HG02642 (cell line): ENCODE measurements around the gene TARP.
"Not testable (repeated sequence)": the region's sequence is repeated elsewhere in the genome, so short reads cannot be mapped to it uniquely, and the experiment has no call there.

Experiments
- ATAC-seq: cut with Tn5 transposase; IDR thresholded peaks from one replicate; pipeline ENCODE4 v1.9.1; 2021; ENCODE audit warnings: mild to moderate bottlenecking; ENCODE audit not compliant: unreplicated experiment, poor library complexity

The TARP gene

GRCh38 chr7:38300175-38300574, 26.7 kb upstream of the TARP start:
- ATAC-seq: no peak

DNA sequence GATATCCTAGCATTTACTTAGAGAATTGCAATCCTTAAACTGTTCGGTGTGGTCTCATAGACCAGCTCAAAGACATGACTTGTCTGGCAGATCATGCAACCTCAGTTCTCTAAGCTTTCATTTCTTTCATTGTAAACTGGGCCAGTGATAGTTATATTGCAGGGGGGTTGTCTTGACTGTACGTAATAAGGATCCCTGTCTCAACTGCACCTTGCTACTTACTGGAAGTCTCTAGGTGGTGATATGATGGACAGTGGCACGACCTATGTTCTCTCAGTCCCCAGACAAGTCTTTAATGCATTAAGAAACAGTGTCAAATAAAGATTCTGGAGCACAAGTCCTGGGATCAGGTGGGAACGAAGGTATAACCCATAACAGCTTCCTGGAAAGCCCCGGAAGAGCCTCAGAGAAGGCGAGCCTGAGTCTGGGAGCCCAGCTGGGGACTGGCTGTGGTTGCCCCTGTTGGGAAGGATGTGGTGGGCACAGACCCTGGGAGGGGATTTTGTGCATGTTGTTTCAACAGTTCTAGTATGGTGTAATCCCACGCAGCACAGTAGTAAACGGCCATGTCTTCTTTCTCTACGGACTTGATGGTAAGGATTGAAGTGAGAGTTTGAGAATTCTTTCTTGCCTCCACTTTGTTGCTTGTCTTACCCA, 26.0 kb upstream of the TARP start:
- no peak for ATAC-seq

DNA sequence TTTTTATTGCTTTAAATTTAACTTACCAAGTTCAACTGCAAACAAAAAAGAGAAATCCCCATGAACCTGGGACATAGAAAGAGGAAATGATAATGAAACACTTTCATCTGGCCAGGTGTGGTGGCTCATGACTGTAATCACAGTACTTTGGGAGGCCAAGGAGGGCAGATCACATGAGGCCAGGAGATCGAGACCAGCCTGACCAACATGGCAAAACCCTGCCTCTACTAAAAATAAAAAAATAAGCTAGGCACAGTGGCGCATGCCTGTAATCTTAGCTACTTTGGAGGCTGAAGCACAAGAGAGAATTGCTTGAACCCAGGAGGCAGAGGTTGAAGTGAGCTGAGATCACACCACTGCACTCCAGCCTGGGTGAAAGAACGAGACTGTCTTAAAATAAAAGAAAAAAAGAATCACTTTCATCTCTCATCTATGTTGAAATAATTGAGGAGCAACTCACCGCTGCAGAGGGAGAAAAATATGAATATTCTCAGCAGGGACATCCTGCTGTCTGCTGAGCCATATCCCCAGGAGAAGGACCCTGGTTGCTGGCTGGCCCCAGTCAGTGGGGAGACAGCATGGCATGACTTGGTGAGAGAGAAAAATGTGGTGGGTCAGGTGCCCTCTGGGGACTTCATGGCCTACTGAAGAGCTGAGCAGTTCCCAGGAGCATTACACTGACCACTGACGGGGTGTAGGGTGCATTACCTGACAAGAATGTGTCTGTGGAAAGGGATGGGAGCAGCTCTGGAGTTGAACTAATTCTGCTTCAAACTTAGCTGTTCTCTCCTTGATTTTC, 22.8 kb upstream of the TARP start:
- ATAC-seq: peak; percentile 72

GRCh38 chr7:38294926-38295325, 21.5 kb upstream of the TARP start:
- no peak for ATAC-seq

- ATAC-seq: no peak
Measured at GRCh38 chr7:38292442-38292841, 19.0 kb upstream of the TARP start.

DNA sequence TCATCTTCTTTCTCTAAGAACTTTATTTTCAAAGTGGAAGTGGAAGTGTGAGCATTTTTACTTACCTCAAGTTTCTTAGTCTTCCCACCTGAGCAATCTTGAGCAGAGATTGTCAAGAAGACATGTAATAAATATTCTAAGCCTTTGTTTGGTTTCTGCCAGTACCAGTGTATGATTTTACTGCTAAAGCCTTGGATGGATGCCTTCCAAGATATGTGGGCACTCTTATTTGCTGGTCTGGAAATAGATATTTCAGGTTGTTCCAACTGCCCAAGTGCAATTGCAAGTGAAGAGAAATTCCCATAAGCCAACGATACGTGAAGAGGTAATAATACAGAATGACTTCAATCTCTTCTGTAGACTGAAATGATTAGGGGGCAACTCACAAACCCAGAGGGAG, 18.2 kb upstream of the TARP start:
- ATAC-seq: no peak

- ATAC-seq: no peak
Measured at GRCh38 chr7:38291117-38291647, 17.7 kb upstream of the TARP start.

GRCh38 chr7:38284553-38284952, 11.1 kb upstream of the TARP start:
- ATAC-seq: no peak

DNA sequence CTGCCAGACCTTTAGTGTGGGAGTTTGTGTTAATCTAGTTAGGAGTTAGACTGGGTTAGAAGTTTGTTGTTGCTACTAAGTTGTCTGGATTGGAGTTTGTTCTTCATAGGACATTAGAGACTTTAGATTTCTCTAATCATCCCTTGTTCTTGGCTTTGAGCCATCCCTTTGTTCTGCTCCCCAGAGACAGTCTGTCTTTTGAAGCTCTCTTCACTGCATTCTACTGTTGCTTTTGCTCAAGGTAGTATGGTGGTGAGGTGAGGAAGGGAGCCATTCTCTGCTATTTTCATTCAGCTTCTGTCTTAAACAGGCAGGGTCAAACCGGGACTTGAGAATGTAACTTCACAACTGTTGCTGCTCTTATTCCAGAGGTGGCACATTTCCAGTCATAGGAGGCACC, 10.4 kb upstream of the TARP start:
- no peak for ATAC-seq

DNA sequence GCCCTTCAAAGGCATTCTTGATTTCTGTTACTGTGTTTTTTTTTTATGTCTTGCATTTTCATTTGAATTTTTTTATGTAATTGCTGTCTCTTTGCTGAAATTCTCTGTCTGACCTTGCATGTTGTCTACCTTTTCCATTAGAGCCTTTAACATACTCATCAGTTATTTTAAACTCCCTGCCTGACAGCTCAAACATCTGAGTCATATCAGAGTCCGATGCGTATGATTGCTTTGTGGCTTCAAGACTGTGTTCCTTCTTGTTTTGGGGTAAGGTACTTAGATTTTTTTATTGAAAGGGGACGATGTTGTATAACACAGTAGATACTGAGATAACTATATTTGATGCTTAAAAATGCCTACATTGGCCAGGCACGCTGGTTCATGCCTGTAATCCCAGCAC, 9.7 kb upstream of the TARP start:
- no peak for ATAC-seq

DNA sequence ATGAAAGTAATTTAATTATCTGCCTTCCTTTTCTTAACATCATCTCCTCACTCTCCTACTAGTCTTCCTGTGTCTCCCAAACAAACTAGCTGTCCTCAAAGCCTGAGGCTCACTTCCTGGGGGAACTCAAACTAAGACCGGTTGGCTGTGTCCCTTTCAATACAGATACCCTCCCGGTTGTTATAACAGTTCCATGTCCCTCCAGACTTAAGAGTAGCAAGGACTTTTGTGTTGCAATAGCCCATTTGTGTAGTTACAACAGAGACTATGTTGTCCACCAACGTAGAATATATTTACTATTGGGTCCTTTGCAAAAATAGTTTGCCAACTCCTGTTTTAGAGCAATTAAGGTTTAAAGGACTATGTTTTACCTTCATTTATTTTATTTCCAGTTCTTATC, 8.6 kb upstream of the TARP start:
- no peak for ATAC-seq

DNA sequence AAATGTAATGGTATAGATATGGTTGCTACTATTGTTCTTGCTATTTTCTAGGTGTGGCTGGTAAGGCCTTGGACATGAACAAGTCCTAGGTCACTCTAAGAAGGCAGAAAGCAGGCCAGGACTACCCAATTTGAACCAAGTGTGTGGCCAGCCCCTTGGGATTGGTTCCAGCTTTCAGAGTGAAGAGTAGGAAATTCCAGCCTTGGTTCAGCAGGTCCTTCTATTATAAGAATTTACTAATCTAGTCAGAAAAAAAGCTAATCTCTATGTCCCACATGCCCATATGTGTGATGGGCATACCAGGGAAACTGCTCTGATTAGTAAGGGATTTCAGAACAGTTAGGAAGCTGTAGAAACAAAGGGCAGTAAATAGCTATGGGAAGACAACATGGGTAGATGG, 7.8 kb upstream of the TARP start:
- ATAC-seq: no peak

GRCh38 chr7:38280707-38281106, 7.3 kb upstream of the TARP start:
- ATAC-seq: no peak

- ATAC-seq: no peak
Measured at GRCh38 chr7:38280000-38280399, 6.6 kb upstream of the TARP start.

GRCh38 chr7:38276096-38276877, 2.9 kb upstream of the TARP start:
- ATAC-seq: no peak

- ATAC-seq: no peak
Measured at GRCh38 chr7:38274927-38275620, 1.6 kb upstream of the TARP start.

DNA sequence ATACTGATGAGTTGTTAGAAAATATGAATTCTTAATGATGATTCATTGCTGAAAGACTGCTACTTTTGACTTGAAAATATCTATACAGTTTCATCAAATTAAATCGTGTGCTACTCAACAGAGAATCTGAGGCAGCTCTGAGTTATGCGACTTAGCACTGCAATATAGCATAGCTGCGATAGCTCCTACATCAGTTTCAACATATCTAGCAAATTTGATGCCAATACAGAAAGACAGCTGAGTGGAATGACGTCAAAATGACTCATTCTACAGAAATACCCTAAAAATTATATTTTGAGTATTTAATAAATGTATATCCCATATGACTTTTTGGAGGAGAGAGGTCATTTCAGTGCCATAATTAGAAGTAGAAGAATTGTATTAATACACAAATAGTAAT, 1.1 kb upstream of the TARP start:
- ATAC-seq: no peak

- ATAC-seq: not testable (repeated sequence)
Measured at GRCh38 chr7:38270405-38270804, 3.0 kb downstream of the TARP start.

GRCh38 chr7:38269704-38270346, 3.6 kb downstream of the TARP start:
- not testable (repeated sequence) for ATAC-seq

- ATAC-seq: not testable (repeated sequence)
Measured at GRCh38 chr7:38265958-38266357, 7.5 kb downstream of the TARP start.
